ENCODE data around the gene RNF225.
A peak's percentile ranks its signal among the peaks of the same experiment; 100 is the strongest.
"Not testable (repeated sequence)": the region's sequence is repeated elsewhere in the genome, so short reads cannot be mapped to it uniquely, and the experiment has no call there.

Gene RNF225

GRCh38 chr19:58409010-58409790 is 13.7 kb downstream of the RNF225 start:
- DNase-seq: peak; percentile 10 to 39

- DNase-seq: no peak
Measured at GRCh38 chr19:58416604-58417003, 21.1 kb downstream of the RNF225 start.

- DNase-seq: no peak
Measured at GRCh38 chr19:58417071-58417470, 21.6 kb downstream of the RNF225 start.

GRCh38 chr19:58428617-58429016 is 33.2 kb downstream of the RNF225 start:
- DNase-seq: no peak

GRCh38 chr19:58429745-58430144 is 34.3 kb downstream of the RNF225 start:
- no peak for DNase-seq

- no peak for DNase-seq
Measured at GRCh38 chr19:58434217-58434616, 38.8 kb downstream of the RNF225 start.

GRCh38 chr19:58439576-58440554 is 44.4 kb downstream of the RNF225 start, which contains the start of gene ZNF132:
TSS of gene ZNF132 (minus strand) at chr19:58440153. CDS start at chr19:58439821, 332 bp downstream.
- DNase-seq: no peak

- DNase-seq: no peak
Measured at GRCh38 chr19:58440556-58440955, 45.1 kb downstream of the RNF225 start.

- not testable (repeated sequence) for DNase-seq
Measured at GRCh38 chr19:58442986-58443385, 47.5 kb downstream of the RNF225 start.

Data from SW 1271 (cell line).